ENCODE results near the gene ATG10.
A peak's percentile ranks its signal among the peaks of the same experiment; 100 is the strongest.

Gene ATG10

GRCh38 chr5:82164977-82165713, 193.3 kb downstream of the ATG10 start:
- DNase-seq (ENCODE audit: low read depth) = peak; percentile 84

DNA sequence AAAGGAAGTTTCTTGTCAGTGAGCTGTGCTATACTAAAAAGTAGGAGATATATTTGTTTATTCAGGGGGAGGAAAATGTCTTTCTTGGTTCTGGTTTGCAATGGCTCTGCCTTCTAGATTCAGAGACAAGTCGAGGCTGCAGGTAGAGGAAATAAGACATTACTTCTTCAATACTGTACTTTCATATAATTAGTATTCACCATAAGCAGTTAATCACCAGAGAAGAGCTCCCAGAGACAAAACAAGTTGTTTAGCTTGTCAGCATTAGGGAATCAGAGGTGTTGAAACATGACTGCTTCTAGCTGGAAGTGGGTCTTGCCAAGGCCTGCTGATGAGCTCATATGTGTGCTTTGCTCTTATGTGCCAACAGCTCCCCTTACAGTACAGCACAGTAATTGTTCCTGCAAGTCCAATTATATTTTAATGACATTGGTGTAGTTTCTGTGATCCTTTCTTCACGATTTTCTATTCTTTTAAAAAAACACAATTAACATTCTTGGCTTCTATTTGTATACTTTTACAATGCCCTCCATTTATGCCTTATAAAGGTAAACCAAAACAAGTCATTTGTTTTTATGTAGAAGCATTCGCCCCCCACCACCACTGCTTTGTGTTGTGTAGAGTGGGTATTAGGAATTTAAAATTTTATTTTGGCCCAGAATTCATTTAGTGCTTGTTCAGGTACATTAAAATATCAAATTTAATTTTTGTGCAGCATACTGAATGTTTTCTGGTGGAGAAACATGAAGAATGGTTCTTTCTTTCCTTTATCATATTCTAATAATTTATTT, 194.1 kb downstream of the ATG10 start:
- DNase-seq (ENCODE audit: low read depth) = peak; percentile 99

DNA sequence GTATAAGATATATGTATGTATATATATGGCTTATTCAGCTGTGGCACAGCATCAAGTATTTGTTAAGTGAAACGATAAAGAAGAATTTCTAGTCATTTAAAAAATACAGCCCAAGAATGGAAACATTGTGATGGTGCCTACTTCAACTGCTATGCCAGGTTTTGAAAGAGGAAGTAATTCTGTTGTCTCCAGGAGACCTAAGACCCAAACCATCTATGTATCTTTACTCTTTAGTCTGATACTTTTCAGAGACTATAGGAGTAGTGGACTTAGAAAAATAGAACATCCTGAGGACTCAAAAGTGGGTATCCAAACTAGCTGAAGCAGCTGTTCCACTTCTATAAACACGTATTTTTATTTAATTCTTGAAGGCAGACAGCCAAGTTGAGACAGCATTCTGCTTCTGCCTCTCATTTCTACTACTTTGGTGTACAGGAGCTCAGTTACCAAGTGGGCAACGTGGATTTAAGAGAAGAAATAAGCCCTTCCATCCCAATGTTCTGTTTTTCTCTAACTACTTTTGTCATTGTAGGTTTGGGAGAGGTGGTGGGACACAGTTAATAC, 195.6 kb downstream of the ATG10 start:
- DNase-seq (ENCODE audit: low read depth) = no peak

GRCh38 chr5:82168294-82168693, 196.5 kb downstream of the ATG10 start:
- DNase-seq (ENCODE audit: low read depth) = no peak

GRCh38 chr5:82169892-82170291, 198.1 kb downstream of the ATG10 start:
- DNase-seq (ENCODE audit: low read depth) = no peak

- peak; percentile 64 for DNase-seq (ENCODE audit: low read depth)
Observed at GRCh38 chr5:82174128-82174918, 202.5 kb downstream of the ATG10 start.

DNA sequence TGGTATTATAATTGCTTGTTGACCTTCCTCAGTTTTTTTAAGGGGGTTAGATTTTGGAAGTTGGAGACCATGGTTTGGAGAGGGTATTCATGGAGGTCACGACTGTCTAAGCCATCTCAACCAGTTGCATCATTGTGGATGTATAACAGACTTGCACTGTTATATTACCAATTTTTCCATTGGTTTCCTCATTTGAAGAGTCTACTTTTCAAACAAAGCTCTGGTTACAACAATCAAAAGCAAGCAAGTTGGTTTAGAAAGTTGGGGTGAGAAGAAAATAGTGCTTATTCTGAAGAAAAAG, 203.0 kb downstream of the ATG10 start:
- DNase-seq (ENCODE audit: low read depth) = no peak

GRCh38 chr5:82176115-82176814, 204.4 kb downstream of the ATG10 start:
- DNase-seq (ENCODE audit: low read depth) = peak; percentile 55

GRCh38 chr5:82178378-82178777, 206.6 kb downstream of the ATG10 start:
- no peak for DNase-seq (ENCODE audit: low read depth)

DNA sequence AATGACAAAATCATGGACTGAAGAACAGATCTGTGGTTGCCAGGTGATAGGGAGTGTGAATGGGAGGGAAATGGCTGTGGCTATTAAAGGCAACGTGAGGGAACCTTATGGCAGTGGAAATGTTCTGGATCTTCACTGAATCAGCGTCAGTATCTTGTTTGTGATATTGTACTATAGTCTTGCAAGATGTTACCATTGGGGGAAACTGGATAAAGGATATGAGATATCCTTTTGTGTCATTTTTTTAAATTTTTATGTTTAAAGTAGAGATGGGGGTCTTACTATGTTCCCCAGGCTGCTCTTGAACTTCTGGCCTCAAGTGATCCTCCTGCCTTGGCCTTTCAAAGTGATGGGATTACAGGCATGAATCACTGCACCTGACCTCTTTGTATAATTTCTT, 210.8 kb downstream of the ATG10 start:
- no peak for DNase-seq (ENCODE audit: low read depth)

- DNase-seq (ENCODE audit: low read depth) = peak; percentile 22
Observed at GRCh38 chr5:82183828-82184227, 212.0 kb downstream of the ATG10 start.

- no peak for DNase-seq (ENCODE audit: low read depth)
Observed at GRCh38 chr5:82185851-82186250, 214.0 kb downstream of the ATG10 start.

DNA sequence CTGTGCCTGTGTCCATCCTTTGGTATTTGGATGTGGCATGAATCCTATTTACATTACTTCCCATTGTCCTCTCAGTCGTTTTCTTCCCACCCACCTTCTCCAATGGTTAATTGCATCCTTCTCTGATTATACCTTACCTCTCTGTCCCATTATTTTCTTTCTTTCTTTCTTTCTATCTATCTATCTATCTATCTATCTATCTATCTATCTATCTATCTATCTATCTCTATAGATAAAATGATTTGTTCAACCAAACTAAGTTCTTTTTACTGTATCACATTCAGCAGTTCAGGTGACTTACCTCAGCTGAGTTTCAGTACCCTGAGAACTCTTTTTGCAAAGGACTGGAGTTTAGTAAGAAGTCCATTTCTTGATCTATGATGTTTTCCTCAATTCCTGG, 225.7 kb downstream of the ATG10 start:
- no peak for DNase-seq (ENCODE audit: low read depth)

DNA sequence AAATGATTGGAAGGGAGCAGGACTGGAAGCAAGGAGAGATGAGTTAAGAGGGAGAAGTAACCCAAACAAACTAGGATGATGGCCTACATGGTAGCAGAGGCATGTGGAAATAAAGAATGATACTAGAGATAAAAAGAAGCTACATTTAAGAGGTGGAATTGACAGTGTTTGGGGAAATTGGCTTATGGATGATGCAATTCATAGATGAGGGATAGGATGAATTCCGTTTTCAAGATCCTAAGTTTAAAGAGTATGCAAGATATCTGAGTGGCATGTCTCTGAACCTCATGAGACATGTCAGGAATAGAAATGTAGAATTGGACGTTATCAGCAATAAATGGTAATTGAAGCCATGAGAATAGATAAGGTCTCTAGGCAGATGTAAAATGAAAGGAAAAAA, 232.7 kb downstream of the ATG10 start:
- no peak for DNase-seq (ENCODE audit: low read depth)

GRCh38 chr5:82205005-82205404, 233.2 kb downstream of the ATG10 start:
- no peak for DNase-seq (ENCODE audit: low read depth)

- DNase-seq (ENCODE audit: low read depth) = no peak
Observed at GRCh38 chr5:82208371-82208770, 236.5 kb downstream of the ATG10 start.

DNA sequence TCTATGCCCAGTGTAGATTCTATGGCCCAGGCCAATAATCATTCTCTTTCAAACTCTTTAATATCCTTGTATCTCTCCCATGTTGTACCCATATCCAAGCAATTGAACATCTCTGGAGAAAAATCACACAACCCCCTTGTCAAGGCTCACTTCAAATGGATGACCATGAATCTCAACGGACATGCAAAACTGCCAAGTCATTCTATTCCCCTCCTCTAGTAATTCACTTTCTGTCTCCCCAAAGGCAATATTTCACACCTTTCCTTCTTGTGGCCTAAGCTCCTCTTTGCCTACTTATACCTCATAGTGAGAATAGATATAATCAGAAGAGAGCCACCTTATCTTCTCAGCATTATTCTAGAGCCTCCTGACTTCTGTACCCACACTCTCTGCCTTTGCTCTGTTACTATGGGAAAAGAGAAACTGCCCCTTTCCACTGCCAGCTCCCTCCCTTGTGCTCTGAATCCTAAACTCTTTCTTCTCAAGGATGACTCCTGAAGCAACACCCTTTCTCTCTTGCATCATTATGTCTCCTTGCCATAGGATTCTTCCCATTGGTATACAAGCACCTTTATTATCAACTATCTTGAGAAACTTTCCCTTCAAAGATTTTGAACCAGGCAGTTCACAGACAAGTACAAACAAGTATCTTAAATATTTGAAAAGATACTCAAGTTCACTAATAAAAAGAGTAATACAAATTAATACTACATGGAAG, 240.2 kb downstream of the ATG10 start:
- no peak for DNase-seq (ENCODE audit: low read depth)

GRCh38 chr5:82217917-82218316, 246.1 kb downstream of the ATG10 start:
- no peak for DNase-seq (ENCODE audit: low read depth)

GRCh38 chr5:82218374-82219156, 246.7 kb downstream of the ATG10 start:
- DNase-seq (ENCODE audit: low read depth) = no peak

DNA sequence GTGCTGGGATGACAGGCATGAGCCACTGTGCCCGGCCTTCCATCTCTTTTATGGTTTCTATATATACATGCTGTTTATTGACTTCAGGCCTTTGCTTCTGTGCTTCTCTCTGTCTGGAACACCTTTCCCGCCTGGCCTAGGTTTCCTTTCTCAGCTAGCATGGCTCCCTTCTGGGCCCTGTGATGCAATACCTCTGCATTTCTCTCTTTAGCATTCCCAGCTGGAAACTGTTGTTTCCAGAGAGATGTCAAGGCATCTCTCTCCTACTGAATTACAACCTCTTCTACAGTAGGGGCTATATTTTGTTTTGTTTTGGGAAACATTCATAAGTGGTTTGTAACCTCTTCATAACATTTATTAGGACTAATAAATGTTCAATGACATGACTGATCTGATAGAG, 249.2 kb downstream of the ATG10 start:
- DNase-seq (ENCODE audit: low read depth) = no peak
